ENCODE data around the gene RUSC2.
"Not testable (repeated sequence)": the region's sequence is repeated elsewhere in the genome, so short reads cannot be mapped to it uniquely, and the experiment has no call there.

Gene RUSC2

GRCh38 chr9:35522187-35522586 is 32.3 kb downstream of the RUSC2 start:
- no peak for DNase-seq

- DNase-seq: no peak
These were observed 32.8 kb downstream of the RUSC2 start for GRCh38 chr9:35522700-35523099.

- not testable (repeated sequence) for DNase-seq
These were observed 33.6 kb downstream of the RUSC2 start for GRCh38 chr9:35523556-35523955.

GRCh38 chr9:35526087-35526801 is 36.3 kb downstream of the RUSC2 start:
- no peak for DNase-seq

GRCh38 chr9:35529161-35529823 is 39.4 kb downstream of the RUSC2 start:
- no peak for DNase-seq

GRCh38 chr9:35533398-35533797 is 43.5 kb downstream of the RUSC2 start:
- no peak for DNase-seq

GRCh38 chr9:35534921-35535320 is 45.0 kb downstream of the RUSC2 start:
- not testable (repeated sequence) for DNase-seq

GRCh38 chr9:35537913-35538312 is 48.0 kb downstream of the RUSC2 start:
- no peak for DNase-seq

- DNase-seq: no peak
These were observed 48.7 kb downstream of the RUSC2 start for GRCh38 chr9:35538361-35539234.

All from activated T-cell treated with anti-CD3 and anti-CD28 coated beads for 4 hours (primary cell).